M059J (cell line): ENCODE results near the gene HHEX. TPM values are rescaled to one million over a fixed set of nuclear protein-coding genes. Genes with fewer than 3 reads are reported as not detected.
A peak's percentile ranks its signal among the peaks of the same experiment; 100 is the strongest.

Source experiments
- DNase-seq: peaks from one replicate; pipeline ENCODE4 v3.0.0-alpha.2; 2012; ENCODE audit warnings: low read depth
- total RNA-seq: library from RNA; depleted of rRNA; stranded (reverse); fragments of >200 nt; shearing (Covaris generic); gene quantifications from 2 replicates; pipeline ENCODE4 v1.2.3, GENCODE V29; 2014

The HHEX gene
- total RNA-seq, 1 experiment from 2014 or later = 0.05 TPM

DNA sequence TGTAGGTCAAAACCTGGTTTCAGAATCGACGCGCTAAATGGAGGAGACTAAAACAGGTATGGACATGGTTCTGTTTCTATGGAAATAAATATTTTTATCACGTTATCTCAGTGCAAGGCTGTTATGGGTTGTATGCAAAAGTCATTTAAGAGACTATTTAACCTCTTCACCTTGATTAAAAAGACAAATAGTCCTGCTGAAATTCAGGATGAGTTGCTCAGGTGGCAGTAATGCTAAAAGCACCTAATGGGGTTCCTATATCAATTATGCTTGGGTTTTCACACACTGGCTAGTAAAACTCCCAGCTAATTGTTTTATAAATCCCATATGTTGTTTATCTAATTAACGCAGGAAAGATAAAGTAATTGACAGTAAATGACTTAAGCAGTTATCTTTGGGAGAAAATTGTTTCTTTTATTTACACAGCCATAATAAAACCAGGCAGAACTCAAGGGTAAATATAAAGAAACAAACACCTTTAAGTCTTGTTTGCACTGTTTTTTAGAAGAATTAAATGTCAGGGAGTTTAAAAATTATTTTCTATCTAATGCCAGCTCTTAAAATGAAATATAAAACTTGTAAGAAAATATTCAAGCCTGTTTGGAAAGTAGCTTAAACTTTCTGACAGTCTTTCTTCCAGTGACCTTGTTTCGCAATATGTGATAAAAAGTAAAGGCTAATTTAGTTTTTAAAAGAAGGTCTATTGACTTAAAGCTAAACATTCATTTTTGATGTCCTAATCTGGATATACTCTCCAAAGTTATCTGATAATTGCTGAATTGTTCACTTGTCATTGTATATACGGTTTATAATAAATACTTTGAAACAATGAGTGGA is 3.2 kb downstream of the HHEX start:
- DNase-seq = no peak

DNA sequence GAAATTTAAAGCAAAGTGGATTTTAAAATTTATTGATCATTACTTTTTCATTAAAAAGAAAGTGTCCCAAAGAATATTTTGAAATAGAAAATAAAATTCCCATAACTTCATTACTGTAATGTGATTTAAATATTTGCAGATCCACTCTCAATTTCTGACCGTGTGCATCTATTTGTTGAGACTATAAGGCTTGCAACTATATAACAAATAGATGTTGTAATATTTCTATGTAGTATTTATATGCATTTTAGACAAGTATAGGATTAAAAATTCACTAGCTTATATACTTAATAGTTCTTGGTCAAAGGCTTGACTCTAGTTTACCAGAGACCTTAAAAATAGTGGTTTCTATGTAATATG is 3.8 kb downstream of the HHEX start:
- no peak for DNase-seq

DNA sequence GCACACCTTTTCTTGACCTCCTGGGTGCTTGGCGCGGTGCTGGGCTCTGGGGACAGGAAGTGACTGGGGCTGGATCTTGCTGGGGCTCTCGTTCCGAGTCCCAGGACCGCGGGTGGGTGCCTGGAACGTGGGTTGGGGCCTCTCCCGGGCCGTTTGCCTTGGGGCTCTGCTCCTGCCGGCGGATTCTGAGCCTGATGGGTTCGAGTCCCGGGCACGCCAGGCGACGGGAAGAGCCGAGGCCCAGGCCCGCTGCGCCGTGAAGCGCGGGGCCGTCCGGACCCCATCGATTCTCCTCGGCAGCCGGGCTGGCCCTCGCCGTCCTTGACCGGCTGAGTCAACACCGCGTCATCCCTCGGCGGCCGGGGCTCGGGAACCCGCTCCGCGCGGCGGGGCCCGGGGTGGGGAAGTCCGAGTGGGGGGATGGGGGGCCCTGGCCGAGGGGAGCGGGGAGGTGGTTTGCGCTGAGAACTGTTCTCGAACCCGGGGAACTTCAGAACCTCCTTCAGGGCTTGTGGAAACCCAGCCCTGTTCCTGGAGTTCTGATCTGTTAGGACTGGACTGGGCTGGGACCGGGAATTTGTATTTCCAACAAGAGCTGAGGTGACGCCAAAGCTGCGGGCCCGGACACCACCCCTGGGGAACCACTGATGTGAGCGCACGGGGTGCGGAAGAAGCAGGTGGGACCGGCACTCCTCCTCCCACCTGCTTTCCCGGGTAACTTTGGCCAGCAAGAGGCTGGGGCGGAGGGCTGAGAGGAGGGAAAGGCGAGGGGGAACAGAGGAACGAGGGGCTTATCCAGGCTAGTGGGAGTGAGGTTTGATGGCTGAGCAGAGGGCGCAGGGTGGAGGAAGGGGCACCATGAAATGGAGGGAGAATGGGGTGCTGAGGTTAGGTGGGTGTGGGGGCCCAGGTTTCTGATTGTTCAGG is 6.2 kb downstream of the HHEX start:
- DNase-seq = peak; percentile 79

DNA sequence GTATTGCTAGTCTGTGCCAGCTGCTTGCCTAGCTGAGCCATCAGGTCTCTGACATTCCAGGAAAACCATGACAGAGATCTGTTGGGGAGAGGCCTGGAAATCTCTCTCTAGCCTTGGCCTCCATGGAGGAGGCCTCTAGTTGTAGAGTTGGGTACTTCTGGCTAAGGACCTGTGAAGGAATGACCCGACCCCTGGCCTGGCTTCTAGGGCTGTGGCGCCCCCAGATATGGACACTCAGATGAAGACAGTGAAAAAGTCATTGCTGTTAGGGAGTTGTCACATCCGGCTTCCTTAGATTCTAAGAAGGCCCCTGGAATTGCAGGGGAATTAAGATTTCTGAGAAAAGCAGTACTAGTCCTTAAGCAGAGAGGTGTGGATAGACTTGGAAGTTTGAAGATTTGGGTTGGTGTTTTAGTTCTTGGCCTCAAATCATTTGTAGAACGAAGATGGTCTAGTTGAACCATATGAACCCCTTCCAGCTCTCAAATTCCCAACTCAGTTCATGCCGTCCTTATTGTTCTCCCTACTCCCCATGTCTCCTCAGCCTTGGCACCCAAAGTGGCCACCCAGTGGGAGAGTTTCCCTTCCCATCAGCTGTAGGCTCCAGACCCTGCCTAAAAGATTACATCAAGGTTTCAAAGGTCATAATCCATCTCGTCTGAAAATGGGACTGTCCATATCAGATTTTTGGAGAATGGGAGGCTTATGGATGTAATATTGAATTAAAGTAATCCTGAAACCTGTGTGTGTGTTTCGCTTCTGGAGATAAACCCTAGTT is 7.0 kb downstream of the HHEX start:
- peak; percentile 57 for DNase-seq

GRCh38 chr10:92697663-92698511 is 8.1 kb downstream of the HHEX start:
- DNase-seq = peak; percentile 28

DNA sequence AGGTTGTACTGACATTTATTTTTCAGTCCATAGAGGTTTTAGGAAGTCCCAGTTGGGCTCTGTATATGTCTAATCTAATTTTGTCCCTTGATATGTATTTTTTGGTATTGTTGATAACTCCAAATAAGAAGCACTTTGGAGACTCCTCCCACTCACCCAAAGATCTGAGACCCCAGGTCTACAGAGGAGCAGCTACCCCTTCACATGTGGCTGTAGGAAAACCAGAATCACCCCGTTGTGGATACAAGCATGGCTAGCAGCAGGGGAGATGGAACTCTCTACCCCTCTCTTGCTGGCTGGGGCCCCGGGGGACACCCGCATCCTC is 9.4 kb downstream of the HHEX start:
- DNase-seq = no peak

DNA sequence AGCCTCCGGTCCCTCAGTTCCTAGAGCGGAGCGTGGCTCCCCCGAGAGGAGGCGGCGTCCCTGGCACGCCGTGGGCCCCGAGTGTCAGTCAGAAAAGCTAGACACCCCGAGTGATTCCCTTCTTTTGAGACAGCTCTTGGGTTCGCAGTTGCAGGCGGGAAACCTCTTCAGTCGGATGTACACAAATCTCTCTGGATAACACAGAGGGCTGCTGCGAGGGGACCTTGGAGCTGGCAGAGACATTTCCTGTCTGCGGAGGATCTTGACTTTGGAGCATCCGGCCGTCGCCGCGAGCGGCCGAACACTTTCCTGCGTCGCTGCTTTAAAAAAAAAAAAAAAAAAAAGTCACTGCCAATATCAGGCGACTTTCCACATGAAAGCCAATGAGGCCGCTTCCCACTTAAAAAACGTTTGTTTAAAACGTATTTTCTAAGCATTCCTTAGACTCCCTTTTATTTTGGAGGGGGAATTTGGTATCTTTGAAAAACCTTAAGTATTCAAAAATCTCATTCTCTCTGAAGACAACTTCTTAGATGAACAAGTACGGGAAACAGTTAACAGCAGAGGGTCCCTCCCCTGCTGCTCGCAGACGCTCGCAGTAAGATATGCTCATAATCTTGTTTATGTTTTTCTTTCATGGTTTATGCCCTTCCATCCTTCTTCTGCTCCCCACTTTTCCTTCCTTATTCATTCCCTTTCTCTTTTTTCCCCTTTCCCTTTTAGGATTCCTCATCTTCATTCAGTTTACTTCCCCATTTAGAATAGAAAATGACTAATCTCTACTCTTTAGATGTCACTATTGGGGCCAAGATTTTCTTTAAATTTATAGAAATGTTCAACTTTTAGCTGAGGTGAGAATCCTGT is 10.0 kb downstream of the HHEX start:
- DNase-seq = peak; percentile 74

DNA sequence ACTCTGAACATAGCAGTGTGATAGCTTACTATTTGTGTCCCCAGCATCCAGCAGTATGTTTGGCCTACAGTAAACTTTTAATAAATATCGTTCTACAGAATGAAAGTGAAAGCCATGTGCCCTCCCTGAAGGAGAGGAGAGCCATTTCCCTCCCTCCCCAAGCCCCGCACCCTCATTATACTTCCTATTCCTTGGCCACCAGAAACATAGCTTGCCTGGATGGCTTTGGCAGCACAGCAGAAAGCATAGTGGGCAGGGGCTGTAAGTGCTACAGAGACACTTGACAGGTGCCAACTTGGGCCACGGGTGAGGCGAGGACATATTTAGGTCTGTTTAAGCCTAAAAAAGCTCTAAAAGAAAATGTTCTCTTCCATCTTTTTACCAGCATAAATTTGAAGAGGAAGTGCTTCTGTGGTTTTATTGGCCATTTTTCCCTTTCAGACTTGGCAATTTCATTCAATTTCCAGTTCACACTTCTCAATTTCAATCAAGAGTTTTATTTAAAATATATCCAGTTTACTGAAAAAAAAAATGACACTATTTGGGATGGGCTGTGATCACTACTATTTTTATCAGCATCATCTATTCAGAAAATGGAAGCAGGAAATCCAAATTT is 12.7 kb downstream of the HHEX start:
- peak; percentile 57 for DNase-seq

GRCh38 chr10:92712016-92712889 is 22.5 kb downstream of the HHEX start:
- DNase-seq = peak; percentile 83

DNA sequence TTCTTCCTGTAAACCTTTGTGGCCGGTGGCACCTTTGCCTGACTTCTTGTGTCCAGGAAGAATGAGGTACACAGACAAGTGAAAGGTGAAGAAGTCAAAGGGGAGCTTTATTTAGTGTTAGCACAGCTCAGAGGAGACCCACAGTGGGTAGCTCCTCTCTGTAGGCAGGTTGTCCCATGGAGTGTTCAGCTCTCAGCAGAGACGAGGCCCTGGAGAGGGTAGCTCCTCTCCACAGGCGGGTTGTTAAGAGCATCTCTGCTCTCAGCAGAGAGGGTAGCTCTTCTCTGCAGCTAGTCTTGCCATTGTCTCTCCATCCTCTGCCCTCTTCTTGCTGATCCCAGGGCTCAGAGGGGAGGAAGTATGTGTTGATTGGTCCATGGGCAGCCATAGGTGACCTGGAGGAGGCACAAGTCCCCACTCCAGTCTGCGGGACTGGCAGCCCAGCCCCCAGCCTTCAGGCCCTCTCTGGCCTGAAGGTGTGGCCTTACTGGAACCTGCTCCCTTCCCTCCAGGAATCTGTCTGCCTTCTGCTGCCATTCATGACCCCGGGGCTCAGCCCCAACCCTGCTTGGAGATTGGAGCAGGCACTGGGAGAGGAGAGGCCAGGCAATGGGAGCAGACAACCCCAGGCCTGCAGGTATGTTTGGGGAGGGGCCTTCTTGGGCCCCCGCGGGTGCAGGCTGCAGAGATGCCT is 24.5 kb downstream of the HHEX start:
- no peak for DNase-seq

DNA sequence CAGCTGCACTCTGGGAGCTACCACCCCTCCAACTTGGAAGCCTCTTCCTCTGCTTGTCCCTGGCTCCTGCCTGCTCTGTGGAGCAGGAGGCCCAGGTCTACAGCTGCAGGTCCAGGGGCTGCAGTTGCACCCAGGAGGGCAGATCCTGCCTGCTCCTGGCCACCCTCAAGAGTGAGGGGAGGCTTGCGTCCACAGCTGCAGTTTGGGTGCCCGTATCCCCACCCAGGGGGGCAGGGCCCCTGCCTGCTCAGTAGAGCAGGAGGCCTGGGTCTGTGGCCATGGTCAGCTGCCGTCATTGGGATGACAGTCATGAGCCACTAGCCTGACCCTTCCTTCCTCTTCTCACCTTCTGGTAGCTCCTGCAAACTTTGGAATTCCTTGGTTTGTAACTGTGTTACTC is 25.1 kb downstream of the HHEX start:
- no peak for DNase-seq

GRCh38 chr10:92719991-92720830 is 30.5 kb downstream of the HHEX start:
- DNase-seq = no peak

DNA sequence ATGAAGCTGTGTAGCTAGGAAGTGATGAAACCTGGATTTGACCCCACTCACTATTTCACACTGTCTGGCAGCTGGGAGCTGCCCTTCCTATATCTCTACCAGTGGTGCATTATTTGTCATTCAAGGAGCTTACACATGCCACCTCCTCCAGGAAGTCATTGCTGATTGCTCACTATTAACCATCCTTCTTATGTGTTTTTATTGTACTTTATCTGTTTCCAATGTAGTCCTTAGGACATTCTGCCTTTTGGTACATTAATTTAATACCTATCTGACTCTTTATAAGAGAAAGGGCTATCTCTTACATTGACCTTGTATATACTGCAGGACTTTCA is 31.0 kb downstream of the HHEX start:
- no peak for DNase-seq

- no peak for DNase-seq
Measured at GRCh38 chr10:92722349-92722748, 32.6 kb downstream of the HHEX start.

GRCh38 chr10:92727141-92727540 is 37.4 kb downstream of the HHEX start:
- DNase-seq = no peak

- no peak for DNase-seq
Measured at GRCh38 chr10:92727550-92727949, 37.8 kb downstream of the HHEX start.

- DNase-seq = no peak
Measured at GRCh38 chr10:92729886-92730285, 40.1 kb downstream of the HHEX start.
